ENCODE results near the gene SASH1. TPM values are rescaled to one million over a fixed set of nuclear protein-coding genes. Genes with fewer than 3 reads are reported as not detected.
A peak's percentile ranks its signal among the peaks of the same experiment; 100 is the strongest.

Gene SASH1
- total and polyA plus RNA-seq, 7 donors, result 3.2 to 101 (median 40.5) TPM

GRCh38 chr6:148392671-148393070 lies 50.0 kb downstream of the SASH1 start:
- TF ChIP-seq, protein P1, sequence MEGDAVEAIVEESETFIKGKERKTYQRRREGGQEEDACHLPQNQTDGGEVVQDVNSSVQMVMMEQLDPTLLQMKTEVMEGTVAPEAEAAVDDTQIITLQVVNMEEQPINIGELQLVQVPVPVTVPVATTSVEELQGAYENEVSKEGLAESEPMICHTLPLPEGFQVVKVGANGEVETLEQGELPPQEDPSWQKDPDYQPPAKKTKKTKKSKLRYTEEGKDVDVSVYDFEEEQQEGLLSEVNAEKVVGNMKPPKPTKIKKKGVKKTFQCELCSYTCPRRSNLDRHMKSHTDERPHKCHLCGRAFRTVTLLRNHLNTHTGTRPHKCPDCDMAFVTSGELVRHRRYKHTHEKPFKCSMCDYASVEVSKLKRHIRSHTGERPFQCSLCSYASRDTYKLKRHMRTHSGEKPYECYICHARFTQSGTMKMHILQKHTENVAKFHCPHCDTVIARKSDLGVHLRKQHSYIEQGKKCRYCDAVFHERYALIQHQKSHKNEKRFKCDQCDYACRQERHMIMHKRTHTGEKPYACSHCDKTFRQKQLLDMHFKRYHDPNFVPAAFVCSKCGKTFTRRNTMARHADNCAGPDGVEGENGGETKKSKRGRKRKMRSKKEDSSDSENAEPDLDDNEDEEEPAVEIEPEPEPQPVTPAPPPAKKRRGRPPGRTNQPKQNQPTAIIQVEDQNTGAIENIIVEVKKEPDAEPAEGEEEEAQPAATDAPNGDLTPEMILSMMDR (IDR thresholded peaks at IDR 0.05), result no peak
- no peak for TF ChIP-seq POLR2A (IDR thresholded peaks at IDR 0.05)
- no peak for TF ChIP-seq EP300 (IDR thresholded peaks at IDR 0.05)
- no peak for TF ChIP-seq POLR2AphosphoS5 (IDR thresholded peaks at IDR 0.05)
- WGBS, 2 donors, result 66 to 89% methylated on average over 3 of the region's 3 CpGs
- H3K27ac ChIP-seq, result no peak overlapping the region

GRCh38 chr6:148395583-148396101 lies 53.0 kb downstream of the SASH1 start:
- WGBS, 2 donors, result 80 to 88% methylated on average over 1 of the region's 1 CpG
- peak overlapping the region in 1 of 4 donors; percentile 41 for H3K27ac ChIP-seq
- H3K9me3 ChIP-seq, result no peaks in the 10 kb centered on the region
- H3K36me3 ChIP-seq, result peaks cover 0 to 3% (median 0%) of the 10 kb centered on the region in 4 donors
- TF ChIP-seq, protein P1 (IDR thresholded peaks at IDR 0.05), result no peak
- TF ChIP-seq POLR2A (IDR thresholded peaks at IDR 0.05) (no peak), POLR2AphosphoS5 (IDR thresholded peaks at IDR 0.05) (no peak), EP300 (IDR thresholded peaks at IDR 0.05) (no peak)
- H3K27me3 ChIP-seq, result no peaks in the 10 kb centered on the region
- H3K4me3 ChIP-seq, result no peak overlapping the region
- DNase-seq, result no peak
- intact Hi-C loops (cut with DNase I), result no loop called here
- peaks cover 0 to 23% (median 8%) of the 10 kb centered on the region in 4 donors for H3K4me1 ChIP-seq

More at GRCh38 chr6:148392671-148393070, 50.0 kb downstream of the SASH1 start:
- peaks cover 0 to 3% (median 0%) of the 10 kb centered on the region in 4 donors for H3K36me3 ChIP-seq
- intact Hi-C loops (cut with DNase I), result no loop called here
- no peak for DNase-seq
- no peaks in the 10 kb centered on the region for H3K9me3 ChIP-seq
- no peaks in the 10 kb centered on the region for H3K27me3 ChIP-seq
- H3K4me3 ChIP-seq, result no peak overlapping the region
- H3K4me1 ChIP-seq, result peaks cover 0 to 14% (median 8%) of the 10 kb centered on the region in 4 donors

GRCh38 chr6:148396411-148396810 lies 53.8 kb downstream of the SASH1 start:
- intact Hi-C loops (cut with DNase I), result no loop called here
- TF ChIP-seq POLR2A (IDR thresholded peaks at IDR 0.05), result no peak
- TF ChIP-seq, protein P1 (IDR thresholded peaks at IDR 0.05), result no peak
- no peak for TF ChIP-seq POLR2AphosphoS5 (IDR thresholded peaks at IDR 0.05)
- no peak for TF ChIP-seq EP300 (IDR thresholded peaks at IDR 0.05)
- Histone ChIP-seq H3K27ac (peak overlapping the region in 1 of 4 donors; percentile 41), H3K36me3 (peaks cover 0 to 3% (median 0%) of the 10 kb centered on the region in 4 donors), H3K27me3 (no peaks in the 10 kb centered on the region), H3K9me3 (no peaks in the 10 kb centered on the region), H3K4me1 (peaks cover 0 to 23% (median 8%) of the 10 kb centered on the region in 4 donors), H3K4me3 (no peak overlapping the region)
- no peak for DNase-seq
- 91 to 94% methylated on average over 2 of the region's 2 CpGs for WGBS, 2 donors

GRCh38 chr6:148396926-148397325 lies 54.3 kb downstream of the SASH1 start:
- Histone ChIP-seq H3K4me1 (peaks cover 0 to 23% (median 8%) of the 10 kb centered on the region in 4 donors), H3K36me3 (peaks cover 0 to 3% (median 0%) of the 10 kb centered on the region in 4 donors), H3K27me3 (no peaks in the 10 kb centered on the region), H3K9me3 (no peaks in the 10 kb centered on the region), H3K4me3 (no peak overlapping the region), H3K27ac (peak overlapping the region in 1 of 4 donors; percentile 41)
- 86 to 90% methylated on average over 8 of the region's 8 CpGs for WGBS, 2 donors
- intact Hi-C loops (cut with DNase I), result no loop called here
- TF ChIP-seq POLR2AphosphoS5 (IDR thresholded peaks at IDR 0.05), result no peak
- no peak for TF ChIP-seq EP300 (IDR thresholded peaks at IDR 0.05)
- TF ChIP-seq, protein P1 (IDR thresholded peaks at IDR 0.05), result no peak
- no peak for TF ChIP-seq POLR2A (IDR thresholded peaks at IDR 0.05)
- DNase-seq, result no peak

Measured in sigmoid colon (tissue), 7 donors.